Effector memory CD8-positive, alpha-beta T cell (primary cell): Measurements from ENCODE around the gene CDIPT.
"Not testable (repeated sequence)": the region's sequence is repeated elsewhere in the genome, so short reads cannot be mapped to it uniquely, and the experiment has no call there.

Experiments used
- ATAC-seq: fragments of 150-1000 bp; cut with Tn5 transposase; replicated peaks from 2 replicates; pipeline ENCODE4 v1.10.0; 2021; ENCODE audit warnings: mild to moderate bottlenecking, moderate library complexity
- DNase-seq, 3 experiments: peaks; one replicate each; pipeline ENCODE4 v3.0.0; 2021
- H3K27ac Mint-ChIP-seq, 2 donors: one replicate each; pipeline ENCODE4 v1.8.0; 2022; ENCODE audit warnings: mild to moderate bottlenecking in 2 of 2, mixed read lengths in 2 of 2, moderate library complexity in 2 of 2
- H3K27me3 Mint-ChIP-seq, 2 donors: one replicate each; pipeline ENCODE4 v1.8.0; 2022; ENCODE audit warnings: mixed read lengths in 2 of 2
- H3K36me3 Mint-ChIP-seq: one replicate; pipeline ENCODE4 v1.8.0; 2022; ENCODE audit warnings: mild to moderate bottlenecking, moderate library complexity, mixed read lengths; ENCODE audit not compliant: insufficient read depth
- H3K4me1 Mint-ChIP-seq, 2 donors: one replicate each; pipeline ENCODE4 v1.8.0; 2022; ENCODE audit warnings: low read depth in 2 of 2, mixed read lengths in 2 of 2
- H3K4me3 Mint-ChIP-seq, 2 donors: one replicate each; pipeline ENCODE4 v1.8.0; 2022; ENCODE audit warnings: mild to moderate bottlenecking in 2 of 2, mixed read lengths in 2 of 2, moderate library complexity in 2 of 2
- H3K9me3 Mint-ChIP-seq, 2 donors: one replicate each; pipeline ENCODE4 v1.8.0; 2022; ENCODE audit warnings: mixed read lengths in 2 of 2

Gene CDIPT

GRCh38 chr16:29843931-29844330, 19.1 kb downstream of the CDIPT start:
- no peaks in the 10 kb centered on the region for H3K9me3 Mint-ChIP-seq
- DNase-seq (no peak), ATAC-seq (no peak)
- peaks cover 67% of the 10 kb centered on the region for H3K36me3 Mint-ChIP-seq
- H3K4me3 Mint-ChIP-seq, result no peak overlapping the region
- no peaks in the 10 kb centered on the region for H3K27me3 Mint-ChIP-seq
- no peak overlapping the region for H3K27ac Mint-ChIP-seq
- peaks cover 3 to 6% of the 10 kb centered on the region in 2 donors for H3K4me1 Mint-ChIP-seq

GRCh38 chr16:29842732-29843346, 20.2 kb downstream of the CDIPT start:
- Mint-ChIP-seq H3K27me3 (no peaks in the 10 kb centered on the region), H3K4me3 (no peak overlapping the region), H3K4me1 (peaks cover 0 to 4% of the 10 kb centered on the region in 2 donors), H3K9me3 (no peaks in the 10 kb centered on the region), H3K36me3 (peaks cover 60% of the 10 kb centered on the region), H3K27ac (no peak overlapping the region)
- no peak for ATAC-seq
- no peak for DNase-seq

GRCh38 chr16:29841631-29842030, 21.4 kb downstream of the CDIPT start:
- Mint-ChIP-seq H3K36me3 (peaks cover 58% of the 10 kb centered on the region), H3K9me3 (no peaks in the 10 kb centered on the region), H3K27me3 (no peaks in the 10 kb centered on the region), H3K27ac (peak overlapping the region in 1 of 2 donors; percentile 33), H3K4me3 (no peak overlapping the region), H3K4me1 (peaks cover 0 to 5% of the 10 kb centered on the region in 2 donors)
- ATAC-seq (no peak), DNase-seq (no peak)

GRCh38 chr16:29840240-29840639, 22.8 kb downstream of the CDIPT start:
- no peaks in the 10 kb centered on the region for H3K27me3 Mint-ChIP-seq
- peak overlapping the region in 1 of 2 donors; percentile 33 for H3K27ac Mint-ChIP-seq
- DNase-seq, result no peak
- H3K36me3 Mint-ChIP-seq, result peaks cover 60% of the 10 kb centered on the region
- no peaks in the 10 kb centered on the region for H3K9me3 Mint-ChIP-seq
- no peak for ATAC-seq
- peaks cover 0 to 3% of the 10 kb centered on the region in 2 donors for H3K4me1 Mint-ChIP-seq
- H3K4me3 Mint-ChIP-seq, result no peak overlapping the region

- DNase-seq, result no peak
- Mint-ChIP-seq H3K27ac (no peak overlapping the region), H3K9me3 (no peaks in the 10 kb centered on the region), H3K27me3 (no peaks in the 10 kb centered on the region), H3K4me1 (peaks cover 0 to 1% of the 10 kb centered on the region in 2 donors), H3K4me3 (no peak overlapping the region), H3K36me3 (peaks cover 64% of the 10 kb centered on the region)
- no peak for ATAC-seq
Observed at GRCh38 chr16:29839822-29840221, 23.2 kb downstream of the CDIPT start.

GRCh38 chr16:29837841-29838240, 25.2 kb downstream of the CDIPT start:
- Mint-ChIP-seq H3K27me3 (no peaks in the 10 kb centered on the region), H3K4me3 (no peak overlapping the region), H3K27ac (peak overlapping the region in 1 of 2 donors; percentile 41), H3K36me3 (peaks cover 79% of the 10 kb centered on the region), H3K9me3 (no peaks in the 10 kb centered on the region), H3K4me1 (peaks cover 0 to 1% of the 10 kb centered on the region in 2 donors)
- DNase-seq (no peak), ATAC-seq (no peak)

- no peak overlapping the region for H3K4me3 Mint-ChIP-seq
- ATAC-seq (no peak), DNase-seq (no peak)
- peaks cover 0 to 1% of the 10 kb centered on the region in 2 donors for H3K4me1 Mint-ChIP-seq
- peaks cover 83% of the 10 kb centered on the region for H3K36me3 Mint-ChIP-seq
- no peak overlapping the region for H3K27ac Mint-ChIP-seq
- no peaks in the 10 kb centered on the region for H3K27me3 Mint-ChIP-seq
- no peaks in the 10 kb centered on the region for H3K9me3 Mint-ChIP-seq
Observed at GRCh38 chr16:29836623-29837022, 26.4 kb downstream of the CDIPT start.

- ATAC-seq (no peak), DNase-seq (no peak)
- Mint-ChIP-seq H3K27me3 (no peaks in the 10 kb centered on the region), H3K4me3 (no peak overlapping the region), H3K36me3 (peaks cover 83% of the 10 kb centered on the region), H3K27ac (no peak overlapping the region), H3K4me1 (peaks cover 1 to 3% of the 10 kb centered on the region in 2 donors), H3K9me3 (no peaks in the 10 kb centered on the region)
Observed at GRCh38 chr16:29835926-29836325, 27.1 kb downstream of the CDIPT start.

GRCh38 chr16:29834079-29834478, 28.9 kb downstream of the CDIPT start:
- H3K27ac Mint-ChIP-seq, result no peak overlapping the region
- H3K36me3 Mint-ChIP-seq, result peaks cover 67% of the 10 kb centered on the region
- H3K4me1 Mint-ChIP-seq, result peaks cover 6 to 15% of the 10 kb centered on the region in 2 donors
- ATAC-seq (no peak), DNase-seq (no peak)
- no peak overlapping the region for H3K4me3 Mint-ChIP-seq
- no peaks in the 10 kb centered on the region for H3K9me3 Mint-ChIP-seq
- no peaks in the 10 kb centered on the region for H3K27me3 Mint-ChIP-seq

GRCh38 chr16:29833219-29833618, 29.8 kb downstream of the CDIPT start:
- H3K27me3 Mint-ChIP-seq, H3K4me3 Mint-ChIP-seq, DNase-seq, H3K9me3 Mint-ChIP-seq, ATAC-seq: not testable (repeated sequence)
- Mint-ChIP-seq H3K4me1 (peaks cover 6 to 15% of the 10 kb centered on the region in 2 donors), H3K27ac (peak overlapping the region in 1 of 2 donors; percentile 28), H3K36me3 (peaks cover 64% of the 10 kb centered on the region)

- ATAC-seq, result no peak
- no peaks in the 10 kb centered on the region for H3K9me3 Mint-ChIP-seq
- DNase-seq, result no peak
- no peak overlapping the region for H3K4me3 Mint-ChIP-seq
- H3K27ac Mint-ChIP-seq, result peak overlapping the region; percentile 19 to 63
- no peaks in the 10 kb centered on the region for H3K27me3 Mint-ChIP-seq
- peaks cover 13 to 27% of the 10 kb centered on the region in 2 donors for H3K4me1 Mint-ChIP-seq
- H3K36me3 Mint-ChIP-seq, result peaks cover 55% of the 10 kb centered on the region
Observed at GRCh38 chr16:29831490-29831889, 31.5 kb downstream of the CDIPT start.

- no peaks in the 10 kb centered on the region for H3K27me3 Mint-ChIP-seq
- H3K27ac Mint-ChIP-seq, result peak overlapping the region in 1 of 2 donors; percentile 19
- H3K4me1 Mint-ChIP-seq, result peaks cover 15 to 30% of the 10 kb centered on the region in 2 donors
- DNase-seq, result no peak
- ATAC-seq, result no peak
- no peaks in the 10 kb centered on the region for H3K9me3 Mint-ChIP-seq
- peaks cover 50% of the 10 kb centered on the region for H3K36me3 Mint-ChIP-seq
- no peak overlapping the region for H3K4me3 Mint-ChIP-seq
Observed at GRCh38 chr16:29830774-29831173, 32.3 kb downstream of the CDIPT start.

GRCh38 chr16:29826342-29826695, 36.7 kb downstream of the CDIPT start:
- peaks cover 6% of the 10 kb centered on the region for H3K36me3 Mint-ChIP-seq
- H3K9me3 Mint-ChIP-seq, result no peaks in the 10 kb centered on the region
- ATAC-seq (no peak), DNase-seq (no peak)
- H3K4me3 Mint-ChIP-seq, result peak overlapping the region; percentile 63 to 70
- peaks cover 35 to 58% of the 10 kb centered on the region in 2 donors for H3K4me1 Mint-ChIP-seq
- H3K27ac Mint-ChIP-seq, result peak overlapping the region; percentile 71 to 91
- H3K27me3 Mint-ChIP-seq, result no peaks in the 10 kb centered on the region

GRCh38 chr16:29825145-29826044, 37.6 kb downstream of the CDIPT start:
- ATAC-seq (no peak), DNase-seq (no peak)
- Mint-ChIP-seq H3K4me1 (peaks cover 42 to 59% of the 10 kb centered on the region in 2 donors), H3K9me3 (no peaks in the 10 kb centered on the region), H3K4me3 (peak overlapping the region; percentile 52 to 72), H3K27me3 (no peaks in the 10 kb centered on the region), H3K36me3 (peaks cover 10% of the 10 kb centered on the region), H3K27ac (peak overlapping the region; percentile 88 to 92)
